Cerebellar nuclear complex (tissue), 1 donor: Measurements from ENCODE around the gene MDC1.
"Not testable (repeated sequence)": the region's sequence is repeated elsewhere in the genome, so short reads cannot be mapped to it uniquely, and the experiment has no call there.

Source experiments
- DNase-seq, 2 experiments: peaks; one replicate each; lab custom pipeline; 2025; lab: John Stamatoyannopoulos, UW

The MDC1 gene

GRCh38 chr6:30717129-30717844, at the start of gene MDC1:
Gene MDC1, minus strand, starts transcription at chr6:30717281. Its CDS starts 2,106 bp downstream, at chr6:30715175.
- peak; percentile 99 for DNase-seq

GRCh38 chr6:30766461-30767157, 49.5 kb upstream of the MDC1 start:
- no peak for DNase-seq

GRCh38 chr6:30765495-30765894, 48.4 kb upstream of the MDC1 start:
- not testable (repeated sequence) for DNase-seq

GRCh38 chr6:30764490-30765043, 47.5 kb upstream of the MDC1 start:
- DNase-seq = not testable (repeated sequence)

- DNase-seq = no peak
Measured at GRCh38 chr6:30763618-30764489, 46.8 kb upstream of the MDC1 start.

GRCh38 chr6:30763155-30763617, 46.1 kb upstream of the MDC1 start:
- no peak for DNase-seq

- no peak for DNase-seq
Measured at GRCh38 chr6:30761791-30762429, 44.8 kb upstream of the MDC1 start.

- no peak for DNase-seq
Measured at GRCh38 chr6:30760549-30760948, 43.5 kb upstream of the MDC1 start.

- no peak for DNase-seq
Measured at GRCh38 chr6:30759575-30760239, 42.6 kb upstream of the MDC1 start.

- DNase-seq = no peak
Measured at GRCh38 chr6:30757261-30757904, 40.3 kb upstream of the MDC1 start.

- DNase-seq = not testable (repeated sequence)
Measured at GRCh38 chr6:30756405-30757003, 39.4 kb upstream of the MDC1 start.

- no peak for DNase-seq
Measured at GRCh38 chr6:30754631-30755030, 37.5 kb upstream of the MDC1 start.

GRCh38 chr6:30752157-30752927, 35.3 kb upstream of the MDC1 start:
- no peak for DNase-seq

- DNase-seq = no peak
Measured at GRCh38 chr6:30750379-30750668, 33.2 kb upstream of the MDC1 start.

- no peak for DNase-seq
Measured at GRCh38 chr6:30749554-30750378, 32.7 kb upstream of the MDC1 start.

- no peak for DNase-seq
Measured at GRCh38 chr6:30748851-30749540, 31.9 kb upstream of the MDC1 start.

- DNase-seq = no peak
Measured at GRCh38 chr6:30747902-30748769, 31.1 kb upstream of the MDC1 start.
